ENCODE data around the gene EVA1A.

Gene EVA1A, protein sequence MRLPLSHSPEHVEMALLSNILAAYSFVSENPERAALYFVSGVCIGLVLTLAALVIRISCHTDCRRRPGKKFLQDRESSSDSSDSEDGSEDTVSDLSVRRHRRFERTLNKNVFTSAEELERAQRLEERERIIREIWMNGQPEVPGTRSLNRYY

DNA sequence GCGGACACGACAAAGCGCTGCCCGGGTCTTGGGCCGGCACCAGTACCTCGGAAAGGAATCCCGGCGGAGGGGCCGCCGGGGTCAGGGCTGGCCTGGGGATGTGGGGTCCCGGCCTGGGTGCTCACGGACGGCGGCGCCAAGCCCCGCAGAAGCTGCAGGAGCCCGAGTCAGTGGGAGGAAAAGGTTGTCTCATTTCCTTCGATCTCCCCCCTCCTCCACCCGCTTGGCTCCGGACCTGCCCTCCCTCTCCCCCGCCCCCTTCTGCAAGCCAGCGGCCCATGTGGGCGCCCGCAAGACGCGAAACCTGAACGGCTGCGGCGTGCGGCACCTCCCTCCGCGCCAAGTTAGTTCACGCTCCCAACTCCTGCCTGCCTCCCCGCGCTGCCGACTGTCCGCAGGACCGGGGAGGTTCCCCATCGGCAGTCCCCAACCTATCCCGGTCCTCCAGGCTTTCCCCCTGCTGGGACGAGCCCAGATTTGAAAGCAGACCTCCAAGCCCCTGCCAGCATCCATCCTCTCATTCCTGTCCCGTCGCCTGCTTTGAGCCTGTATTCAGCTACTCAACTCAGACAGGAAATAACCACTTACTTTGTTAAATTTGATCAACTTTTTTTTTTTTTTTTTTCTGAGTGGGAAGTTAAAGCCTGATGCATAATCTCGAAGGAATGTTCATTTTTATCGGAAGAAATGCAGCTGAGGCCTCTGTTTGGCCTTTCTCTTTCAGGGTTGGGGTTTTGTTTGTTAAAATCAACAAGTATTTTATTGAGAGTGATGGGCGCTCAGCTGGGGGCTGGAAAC lies at the start of gene EVA1A:
Gene EVA1A (minus strand): TSS at position 172 of the 798 bp plus-strand sequence. CDS start 42,799 bp downstream, outside the sequence.
- no peak for DNase-seq

DNA sequence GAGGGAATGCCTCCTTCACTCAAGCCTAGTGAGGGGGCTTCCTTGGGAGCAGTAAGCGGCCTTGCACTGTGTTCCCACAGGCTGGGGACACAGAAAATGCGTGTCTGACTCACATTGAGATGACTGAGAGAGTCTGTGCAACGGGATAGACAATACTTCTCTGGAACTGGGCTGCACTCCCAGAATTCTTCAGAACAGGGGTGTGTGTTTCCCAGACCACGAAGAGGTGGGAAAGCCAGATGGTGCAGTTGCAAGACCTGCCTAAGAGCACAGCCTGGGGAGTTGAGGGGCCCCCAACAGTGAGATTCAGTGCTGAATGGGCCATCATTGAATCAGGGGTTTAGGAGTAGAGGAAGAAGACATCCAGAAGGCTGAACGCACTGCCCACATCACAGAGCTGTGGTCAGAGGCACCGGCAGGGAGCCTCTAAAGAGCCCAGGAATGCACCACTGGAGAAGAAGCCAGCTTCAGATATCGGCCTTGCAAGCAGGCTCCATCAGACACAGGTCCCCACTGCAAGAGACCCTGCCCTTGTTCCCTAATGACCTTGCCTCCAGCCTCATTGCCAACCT lies 49.3 kb upstream of the EVA1A start:
- DNase-seq: no peak

DNA sequence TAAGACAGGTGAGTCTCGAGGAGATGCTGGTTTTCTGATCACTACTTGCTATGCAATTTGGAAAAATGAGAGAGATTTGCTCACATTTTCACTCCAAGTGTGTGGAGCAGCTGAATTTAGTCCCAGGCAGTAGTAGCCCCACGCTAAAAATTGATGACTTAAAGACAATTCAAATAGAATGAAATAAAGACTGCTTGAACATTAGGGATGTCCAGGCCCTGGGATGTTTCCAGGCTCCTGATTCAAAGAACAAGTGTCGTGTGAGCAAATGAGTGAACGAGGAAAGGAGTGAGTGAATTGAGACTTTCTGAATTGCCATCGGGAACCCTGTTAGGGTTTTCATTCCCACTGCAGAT lies 48.6 kb upstream of the EVA1A start:
- no peak for DNase-seq

DNA sequence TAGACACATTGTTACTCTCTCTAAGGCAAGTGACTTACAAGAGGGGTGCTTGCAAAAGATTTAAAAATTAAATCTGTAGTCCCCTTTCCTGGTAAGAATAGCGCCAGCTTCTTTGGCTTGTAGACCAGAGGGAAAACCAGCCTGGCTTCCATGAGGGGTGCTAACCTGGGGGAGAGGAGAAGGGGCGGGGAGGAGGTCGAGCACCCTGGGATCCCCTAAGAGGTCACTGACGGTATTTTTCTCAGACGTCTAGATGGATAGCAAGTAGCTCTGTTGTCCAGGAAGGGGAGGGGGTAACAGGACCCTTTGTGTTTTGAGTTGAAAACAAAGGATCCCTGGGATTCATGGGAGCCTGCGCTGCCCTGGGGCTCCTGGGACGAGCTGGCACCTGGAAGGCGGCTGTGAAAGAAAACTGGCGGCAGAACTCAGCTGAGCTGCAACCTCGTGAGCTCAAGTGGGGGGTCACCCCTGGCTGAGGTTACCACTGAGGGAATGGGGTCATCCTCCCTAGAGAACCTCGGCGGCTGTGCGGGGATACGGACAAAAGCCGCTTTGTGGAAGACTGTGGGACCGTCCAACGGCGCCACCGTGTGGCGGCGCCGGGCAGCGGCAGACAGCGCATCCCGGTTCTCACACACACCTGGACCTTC lies 48.1 kb upstream of the EVA1A start:
- no peak for DNase-seq

DNA sequence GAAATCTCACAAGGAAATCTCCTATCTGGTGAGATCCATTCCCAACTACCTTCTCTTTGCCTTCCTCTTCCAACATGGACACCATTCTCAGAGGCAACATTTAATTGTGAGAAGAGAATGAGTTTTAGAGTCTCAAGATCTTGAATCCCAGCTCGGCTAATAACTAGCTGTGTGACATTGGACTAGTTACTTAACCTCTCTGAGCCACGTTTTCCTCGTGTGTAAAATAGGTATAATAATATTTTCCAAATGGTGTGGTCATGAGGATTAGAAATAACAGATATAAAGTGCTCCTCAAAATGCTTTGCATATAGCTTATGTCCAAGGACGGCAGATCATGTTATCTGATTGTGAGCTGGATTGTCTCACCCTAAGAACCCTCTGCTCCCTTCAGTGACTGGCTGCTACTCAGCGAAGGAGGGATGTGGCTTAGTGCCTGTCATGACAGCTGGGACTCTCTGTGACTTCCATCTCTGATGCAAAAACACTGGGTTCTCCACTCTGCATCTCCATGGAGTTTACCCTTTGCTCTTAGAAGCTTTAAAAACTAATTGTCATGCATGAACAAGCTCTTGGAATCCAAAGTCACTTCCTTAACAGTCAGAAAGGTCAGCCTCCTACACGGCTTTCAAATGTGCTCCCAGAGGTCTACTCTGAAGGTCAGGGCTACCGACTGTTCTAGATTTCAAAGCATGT lies 47.4 kb upstream of the EVA1A start:
- no peak for DNase-seq

DNA sequence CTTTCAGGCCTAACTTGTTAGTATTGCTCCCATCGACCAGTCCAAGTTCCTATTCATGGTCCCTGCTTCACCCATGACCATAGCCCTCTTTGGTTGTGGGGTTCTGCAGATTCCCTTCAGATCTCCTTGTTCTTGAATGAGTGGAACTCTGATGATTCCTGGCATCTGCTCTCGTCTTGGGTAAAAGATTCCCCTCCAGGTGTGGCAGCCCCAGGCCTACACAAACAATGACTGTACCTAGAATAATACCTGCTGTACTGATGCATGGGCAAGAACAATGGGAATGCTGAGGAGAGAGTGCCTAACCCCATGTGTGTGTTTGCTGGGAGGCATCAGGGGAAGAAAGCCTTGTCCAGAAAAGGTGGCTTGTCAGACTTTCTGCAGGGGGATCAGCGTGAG lies 46.7 kb upstream of the EVA1A start:
- DNase-seq: no peak

DNA sequence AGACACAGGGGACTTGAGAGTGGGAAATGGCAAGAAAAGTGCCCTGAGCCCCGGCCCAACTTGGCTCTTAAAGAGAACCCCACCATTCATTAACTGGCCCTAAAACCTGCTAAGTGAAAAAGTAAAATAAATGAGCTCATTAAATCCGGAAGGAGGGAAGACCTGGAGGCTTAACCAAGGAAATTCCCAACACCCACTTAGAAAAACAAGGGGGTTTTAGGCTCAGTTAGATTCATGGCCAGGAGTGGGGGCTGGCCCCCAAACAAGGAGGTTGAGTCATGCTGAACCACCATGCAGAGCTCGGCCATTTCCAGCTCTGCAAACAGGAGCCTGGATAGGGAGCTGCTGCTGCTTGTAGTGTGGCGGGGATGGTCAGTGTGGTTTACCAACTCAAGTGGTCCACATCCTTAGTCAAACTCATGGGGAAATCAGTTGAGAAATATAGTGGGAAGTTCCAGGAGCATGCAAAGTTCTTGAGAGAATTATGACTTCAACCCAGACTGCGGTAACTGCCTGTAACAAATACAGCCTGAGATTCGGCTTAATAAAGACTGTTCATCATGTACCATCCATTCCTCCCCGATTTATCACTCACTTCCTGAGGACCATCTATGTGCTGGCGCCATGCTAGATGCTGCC lies 46.1 kb upstream of the EVA1A start:
- no peak for DNase-seq

DNA sequence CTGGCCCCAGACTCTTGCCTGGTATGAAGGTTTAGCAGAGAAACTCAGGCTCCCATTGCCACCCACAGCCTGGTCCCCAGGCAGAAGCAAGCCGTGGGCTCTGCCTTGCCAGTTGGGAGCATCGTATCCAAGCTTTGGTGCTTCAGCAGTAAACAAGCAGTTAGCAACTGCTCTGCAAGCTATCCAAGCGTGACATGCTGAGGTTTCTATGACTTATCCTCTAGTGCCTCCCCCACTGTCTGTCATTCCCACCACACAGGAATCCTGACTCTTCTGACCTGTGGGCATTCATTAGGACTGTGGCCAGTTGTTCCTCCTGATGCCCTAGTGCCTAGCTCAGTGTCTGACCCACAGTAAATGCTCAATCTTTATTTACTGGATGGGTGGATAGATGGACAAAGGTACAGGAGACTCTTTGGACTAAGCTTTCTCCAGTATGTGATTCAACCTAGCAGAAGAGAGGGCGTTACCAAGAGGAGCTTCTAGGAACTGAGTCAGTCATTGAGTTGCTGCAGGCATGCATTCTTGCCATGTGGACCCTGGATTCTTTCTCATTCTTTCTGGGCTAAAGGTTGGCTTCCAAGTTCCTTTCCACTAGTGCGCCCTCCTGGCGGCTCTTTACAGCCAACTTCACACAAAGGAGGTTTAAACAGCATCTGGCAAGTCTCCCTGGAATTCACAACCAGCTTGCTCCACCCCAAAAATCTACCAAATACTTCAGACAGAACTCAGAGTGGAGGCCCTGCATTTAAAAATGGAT lies 45.2 kb upstream of the EVA1A start:
- DNase-seq: no peak

DNA sequence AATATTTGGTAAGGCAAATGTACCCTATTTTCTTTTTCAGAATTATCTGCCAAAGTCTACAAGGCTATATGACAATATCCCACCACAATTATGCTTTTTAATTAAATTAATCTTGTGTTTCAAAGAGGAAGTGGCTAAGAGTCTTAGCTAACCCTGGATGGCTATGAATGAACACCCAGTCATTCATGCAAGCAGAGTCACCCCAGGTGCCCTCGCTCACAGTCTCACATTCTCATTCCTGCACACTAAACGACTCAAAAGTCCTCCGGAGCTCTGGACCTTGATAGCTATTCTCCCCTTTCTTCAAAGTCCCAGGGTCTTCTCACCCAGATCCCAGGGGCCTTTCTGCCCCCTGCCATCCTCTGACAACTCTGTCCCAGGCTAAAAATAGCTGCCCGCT lies 43.7 kb upstream of the EVA1A start:
- no peak for DNase-seq

DNA sequence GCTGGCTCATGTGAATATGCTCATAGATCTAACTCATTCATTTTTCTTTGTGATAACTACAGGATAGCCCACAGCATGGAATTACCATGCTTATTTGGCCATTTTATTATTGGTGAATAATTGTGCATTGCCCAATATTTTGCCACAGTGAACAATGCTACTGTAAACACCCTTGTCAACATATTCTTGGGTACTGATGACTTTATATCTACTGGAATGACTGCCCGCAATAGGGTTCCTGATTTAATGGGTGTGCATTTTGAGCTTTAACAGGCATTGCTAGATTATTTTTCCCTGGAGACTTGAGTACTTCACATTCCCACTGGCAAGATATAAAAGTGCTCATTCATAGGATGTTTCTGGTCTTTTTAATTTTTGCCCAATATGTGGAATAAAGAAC lies 42.7 kb upstream of the EVA1A start:
- no peak for DNase-seq

DNA sequence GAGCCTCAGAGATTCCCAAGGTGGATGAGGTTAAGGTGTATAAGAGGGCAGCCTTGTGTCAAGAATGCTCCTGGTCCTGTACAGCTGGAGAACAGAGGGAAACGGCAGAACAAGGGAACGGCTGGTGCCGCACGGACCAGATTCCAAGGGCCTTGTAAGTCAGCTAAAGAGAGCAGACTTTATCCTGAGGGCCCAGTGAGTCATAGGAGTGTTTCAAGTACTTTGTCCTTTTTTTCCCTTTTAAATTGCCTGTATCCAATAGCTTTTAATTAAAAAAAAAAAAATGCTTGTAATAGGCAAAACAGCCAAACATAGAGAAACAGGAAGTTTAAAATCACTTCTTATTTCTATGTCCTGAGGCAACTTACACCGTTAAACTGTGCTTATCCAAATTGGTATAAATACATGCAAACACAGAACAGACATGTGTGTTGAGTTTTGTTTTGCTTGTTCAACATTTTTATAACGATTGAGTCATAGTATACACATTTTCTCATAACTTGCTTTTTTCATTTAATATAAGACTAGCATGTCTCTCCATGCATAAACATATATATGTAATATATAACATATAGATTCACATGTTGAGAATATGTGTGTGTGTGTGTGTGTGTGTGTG lies 42.1 kb upstream of the EVA1A start:
- no peak for DNase-seq

DNA sequence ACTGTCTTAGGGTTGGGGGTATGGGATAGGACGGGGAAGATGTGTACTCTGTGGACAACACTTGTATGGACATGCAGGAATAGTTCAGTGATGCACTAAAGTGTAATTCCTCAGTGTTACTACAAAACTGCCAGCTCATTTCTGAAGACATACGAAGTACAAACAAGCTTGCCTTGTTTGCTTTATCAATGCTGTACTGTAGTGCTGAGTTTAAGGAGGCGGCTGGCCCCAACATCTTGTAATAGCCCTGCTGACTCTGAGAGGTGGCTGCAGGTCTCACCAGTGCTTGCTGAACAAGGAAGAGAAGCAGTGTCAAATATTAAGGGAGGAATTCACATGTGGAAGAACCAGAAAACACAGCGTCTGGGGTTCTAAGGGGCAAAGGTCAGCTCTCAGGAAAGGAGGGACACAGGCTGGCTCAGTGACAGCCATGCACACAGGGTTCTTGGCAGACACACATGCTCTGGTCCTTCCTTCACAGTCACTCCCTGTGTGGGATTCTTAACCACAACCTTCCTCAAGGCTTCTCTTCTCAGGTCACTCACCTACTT lies 39.8 kb upstream of the EVA1A start:
- no peak for DNase-seq

DNA sequence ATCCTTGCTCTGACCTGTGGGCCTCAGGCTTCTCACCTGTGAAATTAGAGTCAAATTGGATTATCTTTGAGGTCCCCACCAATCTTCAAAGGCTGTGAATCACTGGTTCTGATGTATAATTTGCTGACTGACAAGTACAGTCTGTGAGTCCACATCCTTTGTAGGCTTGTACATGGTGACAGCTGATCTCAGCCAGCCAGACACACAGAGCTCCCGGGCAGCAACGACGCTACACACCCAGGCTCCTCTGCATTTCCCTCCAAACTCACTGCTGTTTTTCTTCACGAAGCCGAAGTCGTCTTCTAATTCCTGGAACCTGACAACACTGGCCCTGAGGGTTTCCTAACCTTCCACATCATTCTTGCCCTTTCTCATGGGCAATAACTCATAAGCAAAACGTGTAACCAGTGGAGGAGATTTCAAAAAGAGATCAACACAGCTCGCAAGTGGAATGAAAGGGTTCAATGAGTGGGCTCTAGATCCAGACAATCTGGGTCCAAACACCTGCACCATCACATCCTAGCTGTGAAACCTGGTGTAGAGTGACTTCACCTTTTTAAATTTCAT lies 37.9 kb upstream of the EVA1A start:
- DNase-seq: no peak

DNA sequence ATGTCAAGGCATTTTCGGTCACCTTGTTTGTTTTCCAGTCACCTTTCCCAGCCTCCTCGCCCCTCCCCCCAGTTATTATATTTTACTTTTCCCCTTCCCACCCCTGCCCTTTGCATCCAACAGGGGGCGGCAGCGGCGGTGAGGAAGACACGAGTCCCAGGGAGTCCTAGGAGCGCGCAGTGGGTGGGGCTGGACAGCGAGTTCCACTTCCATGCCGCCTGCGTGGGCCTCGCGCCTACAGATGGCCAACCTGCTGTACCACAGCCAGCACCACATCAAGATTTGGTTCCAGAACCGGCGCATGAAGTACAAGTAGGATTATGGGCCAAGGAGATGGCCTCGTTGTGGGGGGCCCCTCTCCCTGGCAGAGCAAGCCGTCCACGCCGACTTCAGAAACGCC lies 37.2 kb upstream of the EVA1A start:
- DNase-seq: no peak

DNA sequence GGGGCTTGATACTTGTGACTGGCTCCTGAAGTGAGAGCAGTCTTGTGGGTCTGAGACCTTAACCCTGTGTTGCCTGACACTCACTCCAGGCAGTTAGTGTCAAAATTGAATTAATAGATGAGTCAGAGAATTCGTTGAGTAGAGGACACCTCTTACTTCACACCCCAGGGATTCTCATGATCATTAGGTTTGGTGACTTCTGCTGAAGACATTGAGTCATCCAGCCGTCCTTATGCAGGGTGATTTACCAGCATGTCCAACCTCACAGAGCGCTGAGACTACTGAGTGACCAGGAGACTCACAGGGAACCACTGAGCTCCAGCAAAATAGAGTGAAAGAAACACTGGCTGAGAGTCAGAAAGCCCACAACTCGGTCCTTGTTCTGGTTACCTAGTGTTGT lies 36.0 kb upstream of the EVA1A start:
- no peak for DNase-seq

DNA sequence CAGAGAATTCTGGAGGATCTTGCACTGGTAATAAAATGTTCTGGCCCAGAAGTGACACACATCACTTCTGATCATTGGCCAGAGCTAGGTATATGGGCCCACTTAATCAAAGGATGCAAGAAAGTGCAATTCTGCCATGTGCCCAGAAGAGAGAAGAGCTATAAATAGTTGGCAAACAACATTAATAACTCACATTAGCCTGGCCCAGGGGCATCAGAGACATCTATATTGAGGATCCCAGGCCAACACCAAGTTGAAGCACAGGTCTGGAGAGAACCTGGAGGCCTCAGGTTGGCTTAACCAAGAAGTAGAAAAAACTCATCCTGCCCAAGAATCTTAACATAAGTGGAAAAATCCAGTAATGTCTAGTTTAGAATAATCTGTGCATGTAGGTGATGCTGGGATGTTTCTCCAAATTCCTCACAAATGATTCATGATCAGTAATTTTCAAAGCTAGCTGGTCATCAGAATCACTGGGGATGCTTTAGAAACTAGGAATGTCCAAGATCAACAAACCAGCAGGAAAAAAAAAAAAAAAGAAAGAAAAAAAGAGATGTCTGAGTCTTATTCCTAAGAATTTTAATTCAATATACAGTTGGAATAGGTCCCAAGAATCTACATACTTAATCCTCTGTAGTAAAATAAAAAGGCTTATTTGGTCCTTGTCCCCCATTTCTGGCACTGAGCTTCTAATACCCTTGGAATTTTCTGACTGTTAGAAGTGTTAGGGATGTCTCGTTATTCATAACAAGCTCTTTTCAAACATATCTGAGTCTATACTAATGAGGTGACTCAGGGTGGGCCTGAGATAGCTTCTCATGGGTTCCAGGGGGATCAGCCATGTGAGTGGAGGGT lies 35.0 kb upstream of the EVA1A start:
- DNase-seq: no peak

DNA sequence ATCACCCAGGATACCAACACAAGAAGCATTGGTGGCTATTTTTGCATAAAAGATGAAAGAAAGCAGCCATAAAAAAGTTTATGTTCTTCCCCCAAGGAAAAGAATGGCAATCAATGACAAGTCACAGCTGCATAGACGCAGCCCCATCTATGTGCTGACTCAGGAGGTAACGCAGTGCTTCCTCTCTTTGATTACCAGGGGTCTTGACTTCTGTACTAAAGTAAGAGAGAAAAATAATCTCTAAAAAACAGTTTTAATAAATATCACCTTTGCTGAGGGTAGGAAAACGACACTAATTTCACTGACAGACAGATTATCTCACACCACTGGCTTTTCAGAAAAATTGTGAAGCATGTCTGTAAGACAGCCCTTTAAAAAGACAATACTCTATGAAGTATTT lies 33.9 kb upstream of the EVA1A start:
- DNase-seq: no peak

DNA sequence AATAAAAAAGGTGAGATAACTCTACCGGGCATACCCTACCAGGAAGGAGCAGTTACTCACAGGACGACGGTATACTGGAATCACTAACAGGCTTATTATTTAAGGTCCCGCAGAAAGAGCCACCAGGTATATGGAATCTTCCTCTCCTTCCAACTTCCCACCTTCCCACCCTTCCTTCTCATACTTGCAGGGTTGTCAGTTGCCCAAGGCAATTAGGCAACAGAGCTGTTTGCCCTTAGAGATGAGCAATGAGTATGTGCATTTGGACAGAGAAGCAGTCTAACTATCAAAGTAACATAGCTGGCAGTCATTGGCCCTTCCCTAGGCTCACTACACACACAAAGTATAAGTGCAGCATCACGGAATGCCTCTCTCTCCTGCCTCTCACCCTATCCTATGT lies 32.1 kb upstream of the EVA1A start:
- DNase-seq: no peak

DNA sequence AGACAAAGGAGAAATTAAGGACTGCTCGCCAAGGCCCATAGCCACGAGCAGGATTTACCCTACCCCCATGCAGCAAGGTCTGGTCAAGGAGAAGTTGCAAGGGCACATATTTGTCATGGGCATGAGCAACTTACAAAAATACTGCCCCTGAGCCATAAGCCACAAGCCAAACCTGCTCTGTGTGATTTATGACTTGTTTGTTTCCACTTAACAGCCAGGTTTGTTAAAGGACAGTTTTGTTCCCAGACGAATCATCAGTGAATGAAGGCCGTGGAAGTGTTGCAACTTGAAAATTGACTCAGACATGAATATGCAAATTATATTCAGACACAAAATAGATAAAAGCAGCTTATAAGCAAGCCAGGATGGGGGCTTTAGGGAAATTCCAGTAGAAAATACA lies 31.3 kb upstream of the EVA1A start:
- no peak for DNase-seq

Measured in bone marrow (tissue), 2 donors.